ENCODE results near the gene OVOL1.

OVOL1 gene

GRCh38 chr11:65771589-65772112 is 15.2 kb upstream of the OVOL1 start:
- no peak overlapping the region for H3K4me3 ChIP-seq (IDR thresholded peaks at IDR 0.05; ENCODE audit: insufficient read depth, low read depth, low read length)
- H3K36me3 ChIP-seq (ENCODE audit: insufficient read depth), result no peaks in the 10 kb centered on the region
- H3K4me2 ChIP-seq, result no peak overlapping the region
- H3K27me3 ChIP-seq (ENCODE audit: insufficient read depth, low read depth), result no peaks in the 10 kb centered on the region
- no peak overlapping the region for H3K9ac ChIP-seq
- H2AFZ ChIP-seq (ENCODE audit: low read depth), result no peak overlapping the region
- H3K4me1 ChIP-seq (ENCODE audit: low read depth, poor library complexity, severe bottlenecking), result peaks cover 10% of the 10 kb centered on the region
- no peak overlapping the region for H3K27ac ChIP-seq
- no peak for TF ChIP-seq CTCF (conservative IDR thresholded peaks at IDR 0.05; ENCODE audit: low read depth, low read length)
- no peaks in the 10 kb centered on the region for H4K20me1 ChIP-seq (ENCODE audit: insufficient read depth)
- H3K79me2 ChIP-seq (ENCODE audit: insufficient read depth, low read depth), result no peaks in the 10 kb centered on the region

- Histone ChIP-seq H3K79me2 (ENCODE audit: insufficient read depth, low read depth) (peaks cover 9% of the 10 kb centered on the region; the same call in 1 of the 2 replicates), H3K36me3 (ENCODE audit: insufficient read depth) (no peaks in the 10 kb centered on the region), H4K20me1 (ENCODE audit: insufficient read depth) (no peaks in the 10 kb centered on the region), H3K4me3 (IDR thresholded peaks at IDR 0.05; ENCODE audit: insufficient read depth, low read depth, low read length) (no peak overlapping the region), H3K27me3 (ENCODE audit: insufficient read depth, low read depth) (no peaks in the 10 kb centered on the region), H2AFZ (ENCODE audit: low read depth) (no peak overlapping the region), H3K4me1 (ENCODE audit: low read depth, poor library complexity, severe bottlenecking) (no peaks in the 10 kb centered on the region), H3K9ac (no peak overlapping the region), H3K4me2 (no peak overlapping the region), H3K27ac (no peak overlapping the region)
- TF ChIP-seq CTCF (conservative IDR thresholded peaks at IDR 0.05; ENCODE audit: low read depth, low read length), result no peak
Measured at GRCh38 chr11:65773784-65774411, 13.0 kb upstream of the OVOL1 start.

DNA sequence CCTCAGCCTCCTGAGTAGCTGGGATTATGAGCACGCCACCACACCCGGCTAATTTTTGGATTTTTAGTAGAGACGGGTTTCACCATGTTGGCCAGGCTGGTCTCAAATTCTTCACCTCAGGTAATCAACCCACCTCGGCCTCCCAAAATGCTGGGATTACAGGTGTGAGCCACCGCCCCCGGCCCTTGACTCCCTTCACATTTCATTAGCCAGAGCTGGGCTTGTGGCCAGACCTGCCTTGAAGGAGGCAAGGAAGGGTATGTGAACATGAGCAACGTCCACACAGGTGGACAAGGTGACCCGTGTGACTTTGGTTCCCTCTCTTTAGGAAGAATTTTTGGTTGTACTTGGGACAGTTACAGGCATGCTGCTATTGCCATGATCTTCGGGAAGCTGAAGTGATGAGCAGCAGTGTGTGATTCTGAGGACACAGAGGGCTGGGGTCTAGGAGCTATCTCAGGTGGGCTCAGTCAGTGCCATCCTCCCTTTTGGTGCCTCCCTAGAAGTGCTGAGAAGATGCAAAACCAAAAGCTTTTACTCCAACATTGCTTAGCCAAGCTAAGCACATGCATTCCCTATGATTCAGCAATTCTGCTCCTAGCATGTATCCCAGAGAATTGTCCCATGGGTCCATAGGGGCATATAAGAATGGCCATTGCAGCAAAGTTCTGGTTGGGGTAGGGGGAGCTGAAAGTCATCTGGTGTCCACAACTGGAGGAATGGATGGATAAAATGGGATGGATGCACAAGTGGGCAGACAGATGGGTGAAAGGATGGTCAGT is 12.1 kb upstream of the OVOL1 start:
- TF ChIP-seq CTCF (conservative IDR thresholded peaks at IDR 0.05; ENCODE audit: low read depth, low read length), result no peak
- no peak overlapping the region for H3K4me2 ChIP-seq
- H3K4me3 ChIP-seq (IDR thresholded peaks at IDR 0.05; ENCODE audit: insufficient read depth, low read depth, low read length), result no peak overlapping the region
- no peaks in the 10 kb centered on the region for H3K27me3 ChIP-seq (ENCODE audit: insufficient read depth, low read depth)
- H3K9ac ChIP-seq, result no peak overlapping the region
- H4K20me1 ChIP-seq (ENCODE audit: insufficient read depth), result peaks cover 2% of the 10 kb centered on the region; the same call in 1 of the 2 replicates
- H3K79me2 ChIP-seq (ENCODE audit: insufficient read depth, low read depth), result peaks cover 17% of the 10 kb centered on the region; the same call in 1 of the 2 replicates
- H2AFZ ChIP-seq (ENCODE audit: low read depth), result no peak overlapping the region
- H3K4me1 ChIP-seq (ENCODE audit: low read depth, poor library complexity, severe bottlenecking), result peaks cover 7% of the 10 kb centered on the region
- no peaks in the 10 kb centered on the region for H3K36me3 ChIP-seq (ENCODE audit: insufficient read depth)
- H3K27ac ChIP-seq, result no peak overlapping the region

GRCh38 chr11:65776196-65776595 is 10.7 kb upstream of the OVOL1 start:
- Histone ChIP-seq H3K36me3 (ENCODE audit: insufficient read depth) (no peaks in the 10 kb centered on the region), H3K4me1 (ENCODE audit: low read depth, poor library complexity, severe bottlenecking) (peaks cover 7% of the 10 kb centered on the region), H3K27me3 (ENCODE audit: insufficient read depth, low read depth) (no peaks in the 10 kb centered on the region), H4K20me1 (ENCODE audit: insufficient read depth) (peaks cover 3% of the 10 kb centered on the region; the same call in 1 of the 2 replicates), H3K4me2 (no peak overlapping the region), H3K27ac (no peak overlapping the region), H3K79me2 (ENCODE audit: insufficient read depth, low read depth) (peaks cover 20% of the 10 kb centered on the region; the same call in 1 of the 2 replicates), H3K9ac (no peak overlapping the region), H3K4me3 (IDR thresholded peaks at IDR 0.05; ENCODE audit: insufficient read depth, low read depth, low read length) (no peak overlapping the region), H2AFZ (ENCODE audit: low read depth) (no peak overlapping the region)
- no peak for TF ChIP-seq CTCF (conservative IDR thresholded peaks at IDR 0.05; ENCODE audit: low read depth, low read length)
